ENCODE results near the gene FXYD7. TPM values are rescaled to one million over a fixed set of nuclear protein-coding genes. Genes with fewer than 3 reads are reported as not detected.
"Not testable (repeated sequence)": the region's sequence is repeated elsewhere in the genome, so short reads cannot be mapped to it uniquely, and the experiment has no call there.

The FXYD7 gene
- total RNA-seq, 1 donor from 2014 or later = 3.4 TPM

GRCh38 chr19:35151273-35152065 lies 8.4 kb downstream of the FXYD7 start:
- no peak for DNase-seq (ENCODE audit: extremely low spot score in 2 of 2)
- no peak for TF ChIP-seq POLR2A (IDR thresholded peaks at IDR 0.05)
- no peak for TF ChIP-seq CTCF (IDR thresholded peaks at IDR 0.05)
- no peak for TF ChIP-seq POLR2AphosphoS5 (IDR thresholded peaks at IDR 0.05; ENCODE audit: insufficient read depth in 1 of 2, low read depth in 1 of 2)
- no peak overlapping the region for H3K4me3 ChIP-seq
- no peaks in the 10 kb centered on the region for H3K36me3 ChIP-seq
- no peaks in the 10 kb centered on the region for H3K27me3 ChIP-seq
- peaks cover 32% of the 10 kb centered on the region for H3K4me1 ChIP-seq
- H3K27ac ChIP-seq = peak overlapping the region; percentile 37
- intact Hi-C loops (cut with DNase I) = no loop called here
- H3K9me3 ChIP-seq = no peaks in the 10 kb centered on the region

GRCh38 chr19:35153129-35153522 lies 10.1 kb downstream of the FXYD7 start:
- H3K27ac ChIP-seq = peak overlapping the region; percentile 90
- DNase-seq (ENCODE audit: extremely low spot score in 2 of 2); H3K9me3 ChIP-seq; H3K36me3 ChIP-seq; H3K4me3 ChIP-seq; H3K27me3 ChIP-seq; intact Hi-C loops (cut with DNase I): not testable (repeated sequence)
- peaks cover 37% of the 10 kb centered on the region for H3K4me1 ChIP-seq

- H3K4me1 ChIP-seq = peaks cover 37% of the 10 kb centered on the region
- no peaks in the 10 kb centered on the region for H3K27me3 ChIP-seq
- intact Hi-C loops (cut with DNase I) = no loop called here
- H3K9me3 ChIP-seq = no peaks in the 10 kb centered on the region
- H3K4me3 ChIP-seq = peak overlapping the region; percentile 73 to 78
- no peak for TF ChIP-seq POLR2AphosphoS5 (IDR thresholded peaks at IDR 0.05; ENCODE audit: insufficient read depth in 1 of 2, low read depth in 1 of 2)
- TF ChIP-seq CTCF (IDR thresholded peaks at IDR 0.05) = peak in 1 of 3 experiments; percentile 54
- TF ChIP-seq POLR2A (IDR thresholded peaks at IDR 0.05) = no peak
- peaks cover 0 to 17% of the 10 kb centered on the region in 2 donors for H3K36me3 ChIP-seq
- DNase-seq (ENCODE audit: extremely low spot score in 2 of 2) = no peak
- H3K27ac ChIP-seq = peak overlapping the region; percentile 90
These were observed 10.9 kb downstream of the FXYD7 start for GRCh38 chr19:35153701-35154524.

- Histone ChIP-seq H3K9me3 (no peaks in the 10 kb centered on the region), H3K4me1 (peaks cover 37% of the 10 kb centered on the region), H3K27me3 (no peaks in the 10 kb centered on the region), H3K27ac (peak within 1 kb of the TSS; percentile 90), H3K36me3 (peaks cover 0 to 25% of the 10 kb centered on the region in 2 donors), H3K4me3 (peak within 1 kb of the TSS; percentile 73 to 78)
- TF ChIP-seq POLR2AphosphoS5 (IDR thresholded peaks at IDR 0.05; ENCODE audit: insufficient read depth in 1 of 2, low read depth in 1 of 2) = peak in 1 of 2 donors; percentile 93
- peak in 1 of 2 donors; percentile 51 for TF ChIP-seq POLR2A (IDR thresholded peaks at IDR 0.05)
- peak in 1 of 3 experiments; percentile 23 for TF ChIP-seq CTCF (IDR thresholded peaks at IDR 0.05)
- intact Hi-C loops (cut with DNase I) = no loop called here
- DNase-seq (ENCODE audit: extremely low spot score in 2 of 2) = no peak
These were observed 11.7 kb downstream of the FXYD7 start, which contains the start of gene FXYD5 for GRCh38 chr19:35154525-35155406. Gene FXYD5 (plus strand): TSS chr19:35154735. CDS start chr19:35155551, 816 bp downstream.

- H3K36me3 ChIP-seq = peaks cover 0 to 29% of the 10 kb centered on the region in 2 donors
- no peak for DNase-seq (ENCODE audit: extremely low spot score in 2 of 2)
- H3K27ac ChIP-seq = peak overlapping the region; percentile 90
- intact Hi-C loops (cut with DNase I) = no loop called here
- H3K4me3 ChIP-seq = peak overlapping the region; percentile 73 to 78
- H3K27me3 ChIP-seq = no peaks in the 10 kb centered on the region
- H3K9me3 ChIP-seq = no peaks in the 10 kb centered on the region
- TF ChIP-seq POLR2AphosphoS5 (IDR thresholded peaks at IDR 0.05; ENCODE audit: insufficient read depth in 1 of 2, low read depth in 1 of 2) = no peak
- no peak for TF ChIP-seq CTCF (IDR thresholded peaks at IDR 0.05)
- TF ChIP-seq POLR2A (IDR thresholded peaks at IDR 0.05) = no peak
- H3K4me1 ChIP-seq = peaks cover 37% of the 10 kb centered on the region
These were observed 12.4 kb downstream of the FXYD7 start for GRCh38 chr19:35155441-35155840.
